IMR-90 (cell line): ENCODE measurements around the gene ZNF644. TPM values are rescaled to one million over a fixed set of nuclear protein-coding genes. Genes with fewer than 3 reads are reported as not detected.

Source experiments
- ATAC-seq: fragments of 200-7000 bp; cut with Tn5 transposase; 2 replicates; pipeline ENCODE4 v1.9.1; 2020; ENCODE audit warnings: low read depth, mild to moderate bottlenecking, moderate library complexity
- BruUV-seq: library from RNA; stranded (reverse); fragments of 400-500 nt; replicated peaks from 2 replicates; lab custom pipeline; 2021; lab: Mats Ljungman, UMichigan
- CTCF ChIA-PET: fragments of 300-600 bp; formaldehyde crosslinking; extraction: SDS; loops from one replicate; lab custom pipeline; 2021; ENCODE audit warnings: antibody characterized with exemption; lab: Yijun Ruan, JAX
- POLR2A ChIA-PET: fragments of 300-600 bp; sonication (Branson Sonifier 250); formaldehyde crosslinking; loops from one replicate; lab custom pipeline; 2022; ENCODE audit warnings: antibody characterized with exemption; ENCODE audit not compliant: unreplicated experiment; lab: Charles Lee
- DNase-seq: peaks from one replicate; pipeline ENCODE4 v3.0.0; 2013
- H2AFZ ChIP-seq: replicated peaks from 2 replicates; pipeline ENCODE3; 2013; ENCODE audit warnings: low read length, mild to moderate bottlenecking; ENCODE audit not compliant: poor library complexity
- H2AK5ac ChIP-seq: 2 replicates; pipeline ENCODE4 v1.6.1; 2013; ENCODE audit warnings: low read depth, low read length, inconsistent platforms
- H2AK9ac ChIP-seq: replicated peaks from 2 replicates; pipeline ENCODE3; 2013; ENCODE audit warnings: mild to moderate bottlenecking, low read depth, low read length, moderate library complexity; ENCODE audit not compliant: poor library complexity
- H2BK120ac ChIP-seq: 2 replicates; pipeline ENCODE4 v1.6.1; 2013; ENCODE audit warnings: low read depth, low read length, inconsistent platforms
- H2BK15ac ChIP-seq: 3 replicates; pipeline ENCODE4 v1.6.1; 2013; ENCODE audit warnings: low read depth, low read length, inconsistent platforms
- H2BK20ac ChIP-seq: 2 replicates; pipeline ENCODE4 v1.6.1; 2013; ENCODE audit warnings: low read depth, mild to moderate bottlenecking, inconsistent platforms, low read length, moderate library complexity
- H2BK5ac ChIP-seq: 2 replicates; pipeline ENCODE4 v1.6.1; 2013; ENCODE audit warnings: mild to moderate bottlenecking, low read depth, low read length, inconsistent platforms; ENCODE audit not compliant: poor library complexity, severe bottlenecking
- H3K14ac ChIP-seq: replicated peaks from 2 replicates; pipeline ENCODE4 v1.6.1; 2013; ENCODE audit warnings: low read depth, low read length, inconsistent platforms
- H3K18ac ChIP-seq: 2 replicates; pipeline ENCODE4 v1.6.1; 2013; ENCODE audit warnings: low read depth, low read length, control low read depth
- H3K23ac ChIP-seq: 2 replicates; pipeline ENCODE4 v1.6.1; 2013; ENCODE audit warnings: low read depth, low read length, inconsistent platforms
- H3K27ac ChIP-seq: 2 replicates; pipeline ENCODE4 v1.5.1; 2013; ENCODE audit warnings: mild to moderate bottlenecking, control low read depth, low read length; ENCODE audit not compliant: insufficient read depth
- H3K27me3 ChIP-seq: 2 replicates; pipeline ENCODE4 v1.6.1; 2013; ENCODE audit warnings: low read length; ENCODE audit not compliant: control insufficient read depth, insufficient read depth
- H3K36me3 ChIP-seq: 2 replicates; pipeline ENCODE4 v1.6.1; 2013; ENCODE audit warnings: low read length, mixed read lengths; ENCODE audit not compliant: control insufficient read depth, insufficient read depth
- H3K4ac ChIP-seq: 2 replicates; pipeline ENCODE4 v1.6.1; 2013; ENCODE audit warnings: low read depth, low read length, inconsistent platforms
- H3K4me1 ChIP-seq: 2 replicates; pipeline ENCODE4 v1.6.1; 2013; ENCODE audit warnings: low read length, mixed read lengths; ENCODE audit not compliant: control insufficient read depth, insufficient read depth
- H3K4me2 ChIP-seq: 2 replicates; pipeline ENCODE4 v1.6.1; 2013; ENCODE audit warnings: low read depth, mild to moderate bottlenecking, control low read depth, low read length, moderate library complexity
- H3K4me3 ChIP-seq: 2 replicates; pipeline ENCODE4 v1.5.1; 2013; ENCODE audit warnings: low read depth, mild to moderate bottlenecking, control low read depth, low read length, moderate library complexity; ENCODE audit not compliant: insufficient read depth
- H3K56ac ChIP-seq: 2 replicates; pipeline ENCODE4 v1.6.1; 2013; ENCODE audit warnings: low read length, inconsistent platforms; ENCODE audit not compliant: insufficient read depth; ENCODE audit errors: extremely low read depth
- H3K79me1 ChIP-seq, 2 experiments: 2 replicates each; pipeline ENCODE4 v1.6.1; 2013; ENCODE audit warnings: low read length in 2 of 2, inconsistent platforms in 1 of 2, low read depth in 1 of 2
- H3K9ac ChIP-seq: 2 replicates; pipeline ENCODE4 v1.6.1; 2013; ENCODE audit warnings: low read depth, low read length, control low read depth
- H3K9me1 ChIP-seq: 2 replicates; pipeline ENCODE4 v1.6.1; 2013; ENCODE audit warnings: low read length, inconsistent platforms; ENCODE audit not compliant: insufficient read depth
- H3K9me3 ChIP-seq: 2 replicates; pipeline ENCODE4 v1.6.1; 2013; ENCODE audit warnings: low read length; ENCODE audit not compliant: control insufficient read depth, insufficient read depth
- H4K20me1 ChIP-seq: 2 replicates; pipeline ENCODE4 v1.6.1; 2013; ENCODE audit warnings: low read length, inconsistent platforms; ENCODE audit not compliant: insufficient read depth
- H4K5ac ChIP-seq: 2 replicates; pipeline ENCODE4 v1.6.1; 2013; ENCODE audit warnings: mild to moderate bottlenecking, low read depth, low read length, control low read depth
- H4K8ac ChIP-seq, 2 experiments: 2 replicates each; pipeline ENCODE4 v1.6.1; 2013; ENCODE audit warnings: low read depth in 2 of 2, low read length in 2 of 2, control low read depth in 1 of 2, inconsistent platforms in 1 of 2
- H4K91ac ChIP-seq: 2 replicates; pipeline ENCODE4 v1.6.1; 2013; ENCODE audit warnings: low read depth, low read length, inconsistent platforms; ENCODE audit not compliant: insufficient read depth
- BHLHE40 ChIP-seq: fragments of 150-350 bp; IDR thresholded peaks from 2 replicates; pipeline ENCODE4 v1.6.1; 2016; ENCODE audit warnings: mild to moderate bottlenecking, low read depth, low read length
- CEBPB ChIP-seq: IDR thresholded peaks from 2 replicates; pipeline ENCODE4 v1.6.1; 2012; ENCODE audit warnings: low read depth, low read length, improper control_type of control experiment
- MAFK ChIP-seq: IDR thresholded peaks from 2 replicates; pipeline ENCODE4 v1.6.1; 2012; ENCODE audit warnings: low read depth, low read length, improper control_type of control experiment
- NFE2L2 ChIP-seq: fragments of 150-350 bp; IDR thresholded peaks from 2 replicates; pipeline ENCODE4 v1.6.1; 2016; ENCODE audit warnings: low read depth, mild to moderate bottlenecking, low read length
- RAD21 ChIP-seq: IDR thresholded peaks from 2 replicates; pipeline ENCODE4 v1.6.1; 2012; ENCODE audit warnings: low read length, improper control_type of control experiment
- USF2 ChIP-seq: fragments of 150-350 bp; IDR thresholded peaks from 2 replicates; pipeline ENCODE4 v1.6.1; 2017; ENCODE audit warnings: mild to moderate bottlenecking, antibody characterized with exemption, low read length, low read depth
- dilution Hi-C: fragments of 300-500 bp; cut with HindIII; formaldehyde crosslinking; loops from one replicate; pipeline ENCODE4 v1.14.3; 2018; ENCODE audit warnings: low sequenced_read_pairs; ENCODE audit not compliant: unreplicated experiment
- in situ Hi-C: fragments of 300-500 bp; cut with MboI; formaldehyde crosslinking; loops from 3 replicates; pipeline ENCODE4 v1.14.3; 2019; ENCODE audit warnings: low sequenced_read_pairs, inconsistent platforms, mixed read lengths
- intact Hi-C: fragments of 100-400 bp; cut with micrococcal nuclease; formaldehyde crosslinking; loops from 2 replicates; pipeline ENCODE4 v1.10.0; 2022
- polyA plus RNA-seq, 3 experiments: library from polyadenylated mRNA; depleted of rRNA; stranded (reverse); fragments of >200 nt; gene quantifications; 2 replicates each; pipeline ENCODE4 v1.2.3, GENCODE V29; 2012; ENCODE audit warnings: low replicate concordance in 1 of 3
- total RNA-seq: library from RNA; depleted of rRNA; stranded (reverse); fragments of >200 nt; gene quantifications from 2 replicates; pipeline ENCODE4 v1.2.3, GENCODE V29; 2012

Gene ZNF644
- total and polyA plus RNA-seq, 2 of the 4 experiments (the other 2 are of a cell fraction): 9.0 to 45.3 TPM

- Histone ChIP-seq H3K27me3 (no peaks in the 10 kb centered on the region), H3K4ac (no peak overlapping the region), H4K5ac (no peak overlapping the region), H3K9ac (no peak overlapping the region), H3K4me3 (no peak overlapping the region), H3K9me3 (peaks cover 4% of the 10 kb centered on the region), H2BK120ac (no peak overlapping the region), H3K14ac (no peak overlapping the region), H2BK15ac (no peak overlapping the region), H2BK20ac (no peak overlapping the region), H2AFZ (no peak overlapping the region), H3K9me1 (no peaks in the 10 kb centered on the region), H3K56ac (no peak overlapping the region), H4K91ac (no peak overlapping the region), H3K4me2 (no peak overlapping the region), H3K4me1 (no peaks in the 10 kb centered on the region), H3K79me1 (no peaks in the 10 kb centered on the region), H3K23ac (no peak overlapping the region), H3K27ac (no peak overlapping the region), H4K20me1 (no peaks in the 10 kb centered on the region), H4K8ac (no peak overlapping the region), H3K18ac (no peak overlapping the region), H2AK5ac (no peak overlapping the region), H3K36me3 (no peaks in the 10 kb centered on the region), H2AK9ac (no peak overlapping the region), H2BK5ac (no peak overlapping the region)
- in situ Hi-C loops: no loop called here
- intact Hi-C loops: no loop called here
- ChIA-PET POLR2A (no interaction called here), CTCF (no interaction called here)
- dilution Hi-C loops: no loop called here
- TF ChIP-seq BHLHE40 (no peak), RAD21 (no peak), USF2 (no peak), NFE2L2 (no peak), MAFK (no peak), CEBPB (peak; percentile 41; the same call in 1 of the 2 replicates)
- no TSS peak for BruUV-seq
- ATAC-seq (no peak), DNase-seq (no peak)
Measured at GRCh38 chr1:90881034-90881433, 140.8 kb downstream of the ZNF644 start.
